Measurements from ENCODE around the gene USP14.

The USP14 gene

GRCh38 chr18:160831-161570 lies 2.6 kb downstream of the USP14 start:
- no peak for DNase-seq

GRCh38 chr18:172361-172760 lies 14.0 kb downstream of the USP14 start:
- no peak for DNase-seq

- no peak for DNase-seq
Measured at GRCh38 chr18:179499-179898, 21.1 kb downstream of the USP14 start.

GRCh38 chr18:181711-182110 lies 23.4 kb downstream of the USP14 start:
- no peak for DNase-seq

- no peak for DNase-seq
Measured at GRCh38 chr18:183769-184168, 25.4 kb downstream of the USP14 start.

- DNase-seq = no peak
Measured at GRCh38 chr18:189254-189653, 30.9 kb downstream of the USP14 start.

GRCh38 chr18:191725-192124 lies 33.4 kb downstream of the USP14 start:
- DNase-seq = no peak

- no peak for DNase-seq
Measured at GRCh38 chr18:192801-193200, 34.4 kb downstream of the USP14 start.

GRCh38 chr18:195651-196050 lies 37.3 kb downstream of the USP14 start:
- no peak for DNase-seq

- DNase-seq = no peak
Measured at GRCh38 chr18:199214-199613, 40.9 kb downstream of the USP14 start.

- no peak for DNase-seq
Measured at GRCh38 chr18:199768-200167, 41.4 kb downstream of the USP14 start.

- no peak for DNase-seq
Measured at GRCh38 chr18:210075-210474, 51.7 kb downstream of the USP14 start.

- DNase-seq = no peak
Measured at GRCh38 chr18:210733-211132, 52.4 kb downstream of the USP14 start.

- no peak for DNase-seq
Measured at GRCh38 chr18:211582-211981, 53.2 kb downstream of the USP14 start.

- no peak for DNase-seq
Measured at GRCh38 chr18:212780-213179, 54.4 kb downstream of the USP14 start.

- no peak for DNase-seq
Measured at GRCh38 chr18:213505-213904, 55.1 kb downstream of the USP14 start.

GRCh38 chr18:213966-214365 lies 55.6 kb downstream of the USP14 start:
- no peak for DNase-seq

GRCh38 chr18:215448-216010 lies 57.2 kb downstream of the USP14 start:
- no peak for DNase-seq

- DNase-seq = no peak
Measured at GRCh38 chr18:217532-218336, 59.4 kb downstream of the USP14 start.

- no peak for DNase-seq
Measured at GRCh38 chr18:220708-221107, 62.4 kb downstream of the USP14 start.

- DNase-seq = no peak
Measured at GRCh38 chr18:225745-226144, 67.4 kb downstream of the USP14 start.

GRCh38 chr18:227374-227773 lies 69.0 kb downstream of the USP14 start:
- DNase-seq = no peak

GRCh38 chr18:227902-228301 lies 69.5 kb downstream of the USP14 start:
- DNase-seq = no peak

GRCh38 chr18:228586-228985 lies 70.2 kb downstream of the USP14 start:
- DNase-seq = no peak

Data from CD4-positive, alpha-beta T cell treated with Interleukin-12 subunit alpha and Interleukin-12 subunit beta, for 1 hour (primary cell).